GM06990 (cell line): ENCODE results near the gene SFR1.

ENCODE experiments used
- DNase-seq: peaks from one replicate; pipeline ENCODE4 v3.0.0-alpha.2; 2011; ENCODE audit not compliant: insufficient read length; ENCODE audit errors: extremely low read depth
- H3K27me3 ChIP-seq: replicated peaks from 2 replicates; pipeline ENCODE4 v1.6.0; 2011; ENCODE audit warnings: low read length; ENCODE audit not compliant: control insufficient read depth, insufficient read depth
- H3K36me3 ChIP-seq: 2 replicates; pipeline ENCODE4 v1.5.1; 2011; ENCODE audit warnings: low read length; ENCODE audit not compliant: control insufficient read depth, insufficient read depth
- H3K4me3 ChIP-seq: replicated peaks from 2 replicates; pipeline ENCODE4 v1.5.1; 2011; ENCODE audit warnings: low read depth, mild to moderate bottlenecking, control low read depth, low read length
- CTCF ChIP-seq: IDR thresholded peaks from 2 replicates; pipeline ENCODE4 v1.5.1; 2011; ENCODE audit warnings: low read length, control low read depth, mild to moderate bottlenecking, inconsistent platforms; ENCODE audit not compliant: insufficient read depth, poor library complexity, severe bottlenecking

SFR1 gene

GRCh38 chr10:104128214-104128613 lies 6.2 kb downstream of the SFR1 start:
- DNase-seq, result no peak
- H3K36me3 ChIP-seq, result no peaks in the 10 kb centered on the region
- no peak overlapping the region for H3K4me3 ChIP-seq
- H3K27me3 ChIP-seq, result no peaks in the 10 kb centered on the region
- no peak for TF ChIP-seq CTCF

DNA sequence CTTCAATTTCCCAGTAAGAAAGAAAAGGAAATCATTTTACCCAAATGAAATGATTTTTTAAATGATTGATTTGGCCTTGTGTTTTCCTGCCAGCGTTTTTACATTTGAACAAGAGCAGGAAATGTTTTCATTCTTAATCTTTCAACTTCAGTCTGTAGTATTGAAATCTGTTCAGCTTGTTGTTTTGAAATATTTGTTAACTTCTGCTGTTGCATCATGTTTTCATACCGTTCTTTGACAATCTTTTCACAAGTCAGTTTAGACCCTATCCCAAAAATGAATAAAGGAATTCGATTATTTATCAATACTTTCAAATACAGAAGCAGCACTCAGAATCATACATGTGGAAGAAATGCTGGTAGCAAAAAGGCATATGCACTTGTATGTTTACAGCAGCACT lies 8.1 kb downstream of the SFR1 start:
- DNase-seq, result no peak
- no peak for TF ChIP-seq CTCF
- H3K4me3 ChIP-seq, result no peak overlapping the region
- H3K36me3 ChIP-seq, result no peaks in the 10 kb centered on the region
- H3K27me3 ChIP-seq, result no peaks in the 10 kb centered on the region

GRCh38 chr10:104138131-104138530 lies 16.2 kb downstream of the SFR1 start:
- H3K36me3 ChIP-seq, result no peaks in the 10 kb centered on the region
- H3K4me3 ChIP-seq, result no peak overlapping the region
- no peak for TF ChIP-seq CTCF
- DNase-seq, result no peak
- no peaks in the 10 kb centered on the region for H3K27me3 ChIP-seq

DNA sequence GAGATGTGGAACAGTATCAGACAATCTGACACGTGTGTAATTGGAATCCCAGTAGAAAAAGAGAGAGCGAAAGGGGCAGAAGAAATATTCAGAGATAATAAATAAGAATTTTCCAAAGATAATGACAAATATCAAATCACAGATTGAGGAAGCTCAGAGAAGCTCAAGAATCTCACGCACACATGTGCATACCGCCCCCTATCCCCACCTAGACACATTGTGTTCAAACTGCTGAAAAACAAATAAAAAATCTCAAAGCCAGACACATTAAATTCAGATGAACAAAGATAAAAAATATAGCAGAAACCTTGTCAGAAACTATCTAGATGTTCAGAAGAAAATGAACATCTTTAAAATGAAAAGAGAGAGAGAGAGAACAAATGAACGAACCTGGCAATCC lies 17.2 kb downstream of the SFR1 start:
- DNase-seq, result no peak
- Histone ChIP-seq H3K36me3 (no peaks in the 10 kb centered on the region), H3K27me3 (no peaks in the 10 kb centered on the region), H3K4me3 (no peak overlapping the region)
- peak; percentile 50 for TF ChIP-seq CTCF

DNA sequence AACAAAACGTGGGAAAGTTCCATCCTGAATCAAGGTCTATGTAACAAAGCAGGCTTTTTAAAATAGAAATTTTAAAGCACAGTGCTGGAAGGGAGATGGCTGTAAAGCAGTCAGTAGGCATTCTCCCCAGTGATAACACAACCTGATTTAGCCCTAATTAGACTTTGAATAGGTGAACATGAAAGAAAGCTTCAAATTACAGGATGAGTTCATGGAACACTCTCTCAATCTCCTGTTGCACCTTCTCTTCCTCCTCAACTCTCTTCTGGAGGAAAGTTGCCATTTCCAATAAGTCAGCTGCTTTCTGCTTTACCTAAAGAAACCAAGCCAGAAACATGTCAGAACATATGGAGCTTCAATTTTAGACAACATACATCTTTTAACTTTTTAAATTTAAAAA lies 20.1 kb downstream of the SFR1 start:
- TF ChIP-seq CTCF, result no peak
- Histone ChIP-seq H3K36me3 (no peaks in the 10 kb centered on the region), H3K27me3 (no peaks in the 10 kb centered on the region), H3K4me3 (no peak overlapping the region)
- DNase-seq, result no peak

DNA sequence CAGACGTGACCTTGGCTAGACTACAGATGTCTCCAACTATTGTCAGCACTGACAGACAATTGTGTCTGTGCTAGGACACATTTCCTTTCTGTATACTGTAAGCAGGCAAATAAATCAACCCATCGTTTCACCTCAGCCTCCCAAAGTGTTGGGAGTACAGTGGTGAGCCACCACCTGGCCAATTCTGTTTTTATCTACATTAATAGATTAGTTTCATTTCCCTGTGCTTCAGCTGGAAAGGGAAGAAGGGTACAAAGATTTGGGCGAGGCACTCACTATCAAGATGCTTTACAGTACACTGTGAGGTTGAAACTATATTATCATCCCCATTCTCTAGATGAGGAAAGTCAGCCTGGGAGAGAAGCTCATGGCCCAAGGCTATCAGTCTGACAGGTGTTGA lies 21.9 kb downstream of the SFR1 start:
- no peak overlapping the region for H3K4me3 ChIP-seq
- H3K36me3 ChIP-seq, result no peaks in the 10 kb centered on the region
- DNase-seq, result no peak
- no peak for TF ChIP-seq CTCF
- no peaks in the 10 kb centered on the region for H3K27me3 ChIP-seq
